G401 (cell line): ENCODE data around the gene COL8A2. TPM values are rescaled to one million over a fixed set of nuclear protein-coding genes. Genes with fewer than 3 reads are reported as not detected.

Source experiments
- DNase-seq: peaks from one replicate; pipeline ENCODE4 v3.0.0-alpha.2; 2015; ENCODE audit warnings: low spot score
- in situ Hi-C: cut with HindIII; loops from 2 replicates; pipeline ENCODE4 v1.10.0; 2016; ENCODE audit warnings: low sequenced_read_pairs, mixed read lengths
- total RNA-seq: library from RNA; depleted of rRNA; stranded (reverse); fragments of >200 nt; shearing (Covaris generic); gene quantifications from 2 replicates; pipeline ENCODE4 v1.2.3, GENCODE V29; 2014

Gene COL8A2
- total RNA-seq, 1 experiment from 2014 or later = 0.47 TPM

DNA sequence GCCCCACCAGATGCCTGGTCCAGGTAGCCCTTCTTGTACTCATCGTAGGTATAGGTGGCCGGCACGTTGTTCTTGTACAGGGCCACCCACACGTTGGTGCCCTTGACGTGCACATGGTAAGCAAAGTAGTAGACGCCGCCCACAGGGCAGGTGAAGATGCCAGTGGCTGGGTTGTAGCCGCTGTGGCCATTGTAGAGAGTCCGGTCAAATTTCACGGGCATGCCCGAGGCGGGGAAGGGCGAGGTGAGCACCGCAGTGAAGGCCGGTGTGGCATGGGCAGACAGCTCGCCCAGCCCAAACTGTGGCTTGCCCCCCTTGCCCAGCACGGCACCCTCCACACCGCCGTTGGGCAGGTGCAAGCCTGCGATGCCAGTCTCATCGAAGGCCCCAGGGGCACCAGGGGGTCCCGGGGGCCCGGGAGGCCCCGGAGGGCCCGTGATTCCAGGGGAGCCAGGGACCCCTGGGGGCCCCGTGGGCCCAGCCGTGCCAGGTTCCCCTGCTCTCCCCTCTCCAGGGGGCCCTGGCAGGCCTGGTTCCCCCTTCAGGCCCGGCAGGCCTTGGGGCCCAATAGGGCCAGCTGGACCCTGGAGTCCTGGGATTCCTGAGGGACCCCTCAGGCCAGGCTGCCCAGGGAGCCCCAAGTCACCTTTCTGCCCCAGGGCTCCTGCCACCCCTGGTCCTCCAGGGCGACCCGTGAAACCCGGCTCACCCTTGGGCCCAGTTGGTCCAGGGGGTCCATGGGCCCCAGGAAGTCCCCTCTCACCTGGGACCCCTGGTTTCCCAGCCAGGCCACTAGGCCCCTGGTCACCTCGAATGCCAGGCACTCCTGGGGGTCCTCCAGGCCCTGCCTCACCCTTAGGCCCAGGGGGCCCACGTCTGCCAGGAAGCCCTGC, 27.1 kb downstream of the COL8A2 start:
- in situ Hi-C loops = no loop called here
- DNase-seq = no peak

DNA sequence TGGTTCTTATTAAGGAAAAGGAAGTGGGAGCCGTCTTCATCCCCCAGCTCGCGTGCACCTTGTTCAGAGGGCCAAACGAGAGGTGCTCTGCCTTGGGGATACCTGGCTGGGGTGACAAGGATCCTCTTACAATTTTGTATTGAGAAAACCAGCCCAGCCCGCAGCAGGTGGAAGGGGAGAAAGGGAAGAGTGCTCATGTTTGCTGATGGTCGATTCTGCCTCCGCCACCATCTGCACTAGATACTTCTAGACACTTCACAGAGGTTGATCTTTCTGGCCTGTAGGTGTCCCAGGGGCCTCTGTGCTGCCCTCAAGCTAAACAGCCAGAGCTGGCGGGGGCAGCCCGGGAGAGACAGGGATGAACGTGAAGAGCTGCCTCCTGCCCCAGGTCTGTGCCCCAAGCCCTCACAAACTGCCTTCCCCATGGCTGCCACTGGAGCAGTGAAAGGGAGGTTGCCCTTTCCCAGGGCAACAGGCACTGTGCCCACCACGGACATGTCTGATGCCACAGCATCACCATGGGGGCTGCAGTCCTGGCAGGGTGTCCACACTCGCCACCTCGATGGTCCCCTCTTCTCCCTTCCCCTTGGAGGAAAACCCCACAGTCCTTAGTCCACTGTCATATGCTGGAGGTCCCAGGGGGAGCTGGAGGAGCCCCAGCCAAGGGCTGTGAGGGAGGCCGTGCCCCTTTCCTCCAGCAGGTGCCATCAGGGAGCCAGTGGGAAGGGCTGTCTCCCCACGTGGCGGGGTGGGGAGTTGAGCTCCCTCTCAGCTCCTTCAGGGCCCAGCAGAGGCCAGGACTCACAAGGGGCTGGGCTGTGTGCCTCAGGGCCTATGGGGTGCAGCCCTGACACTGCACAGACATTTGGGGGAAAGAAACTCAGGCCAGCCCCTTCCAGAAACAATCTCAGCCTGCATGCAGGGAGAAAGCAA, 28.3 kb downstream of the COL8A2 start:
- DNase-seq = no peak
- in situ Hi-C loops = no loop called here

DNA sequence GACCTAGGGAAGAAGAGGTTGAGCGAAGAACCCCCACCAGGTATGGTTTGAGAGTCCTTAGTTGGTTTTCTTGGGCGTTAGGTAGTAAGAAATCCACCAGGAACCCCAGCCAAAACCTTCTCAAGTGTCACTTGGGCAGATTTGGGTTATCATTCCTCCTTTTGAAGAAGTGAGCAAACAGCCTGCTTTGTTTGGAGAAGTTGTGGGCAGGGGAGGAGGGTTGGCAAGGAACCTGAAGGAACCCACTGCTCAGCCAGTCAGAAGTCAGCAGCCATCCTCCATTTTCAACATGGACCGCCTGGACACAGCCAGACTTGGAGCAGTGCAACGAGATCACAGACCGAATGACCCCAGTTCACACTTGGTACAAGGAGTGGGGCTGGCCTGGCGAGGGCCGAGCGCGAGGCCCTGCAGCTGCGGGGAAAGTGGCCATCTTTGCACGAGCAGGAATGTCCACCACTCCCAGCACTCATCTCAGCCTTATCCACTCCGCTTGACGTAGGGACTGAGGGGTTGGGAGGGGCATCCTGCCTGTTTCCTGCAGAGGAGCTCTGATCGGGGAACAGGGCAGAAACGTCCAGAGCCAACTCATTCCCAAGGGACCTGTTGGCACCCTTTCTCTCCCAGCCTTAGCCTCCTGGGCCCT, 29.1 kb downstream of the COL8A2 start:
- in situ Hi-C loops = no loop called here
- no peak for DNase-seq

DNA sequence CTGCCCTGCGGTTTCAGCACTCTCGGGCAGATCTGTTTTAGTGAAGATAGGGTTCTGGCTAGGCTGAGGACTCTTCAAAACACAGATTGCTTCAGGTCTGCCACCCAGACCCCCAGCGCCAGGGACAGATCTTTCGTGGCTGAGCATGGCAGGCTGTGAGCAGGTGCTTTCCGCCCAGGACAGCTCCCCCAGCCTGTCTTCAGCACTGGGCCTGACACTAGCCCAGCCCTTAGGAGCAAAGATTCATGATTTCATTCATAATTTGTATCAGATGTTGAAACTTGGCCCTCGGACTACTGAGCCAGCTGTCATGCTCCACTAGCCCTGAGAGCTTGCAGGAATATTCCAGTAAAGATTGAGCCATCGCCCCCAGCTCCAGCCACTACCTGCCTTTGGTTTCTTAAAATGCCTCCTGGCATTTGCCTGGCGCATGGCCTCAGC, 30.4 kb downstream of the COL8A2 start:
- DNase-seq = no peak
- in situ Hi-C loops = no loop called here

DNA sequence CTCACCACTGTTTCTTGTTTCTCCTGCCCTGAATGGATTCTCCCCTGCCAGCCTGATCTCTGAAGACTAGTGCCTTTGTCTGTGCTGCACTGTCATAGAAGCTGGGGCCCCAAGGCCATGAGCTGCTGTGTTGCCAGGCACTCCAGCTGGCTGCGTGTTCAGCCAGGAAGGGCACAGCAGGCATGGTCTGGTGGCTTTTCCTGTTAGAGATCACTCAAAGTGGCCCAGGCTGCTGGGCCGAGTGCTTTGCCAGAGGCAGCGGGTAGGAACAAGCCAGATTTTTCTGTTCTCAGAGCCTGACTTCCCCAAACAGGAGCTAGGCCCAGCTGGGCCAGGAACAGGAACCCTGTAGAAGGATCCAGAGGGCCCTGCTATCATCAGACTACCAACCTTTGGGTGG, 31.1 kb downstream of the COL8A2 start:
- in situ Hi-C loops = no loop called here
- DNase-seq = peak; percentile 90

- in situ Hi-C loops = no loop called here
- DNase-seq = no peak
Measured at GRCh38 chr1:36093226-36093625, 31.8 kb downstream of the COL8A2 start.

- in situ Hi-C loops = no loop called here
- DNase-seq = no peak
Measured at GRCh38 chr1:36092798-36093185, 32.2 kb downstream of the COL8A2 start.

DNA sequence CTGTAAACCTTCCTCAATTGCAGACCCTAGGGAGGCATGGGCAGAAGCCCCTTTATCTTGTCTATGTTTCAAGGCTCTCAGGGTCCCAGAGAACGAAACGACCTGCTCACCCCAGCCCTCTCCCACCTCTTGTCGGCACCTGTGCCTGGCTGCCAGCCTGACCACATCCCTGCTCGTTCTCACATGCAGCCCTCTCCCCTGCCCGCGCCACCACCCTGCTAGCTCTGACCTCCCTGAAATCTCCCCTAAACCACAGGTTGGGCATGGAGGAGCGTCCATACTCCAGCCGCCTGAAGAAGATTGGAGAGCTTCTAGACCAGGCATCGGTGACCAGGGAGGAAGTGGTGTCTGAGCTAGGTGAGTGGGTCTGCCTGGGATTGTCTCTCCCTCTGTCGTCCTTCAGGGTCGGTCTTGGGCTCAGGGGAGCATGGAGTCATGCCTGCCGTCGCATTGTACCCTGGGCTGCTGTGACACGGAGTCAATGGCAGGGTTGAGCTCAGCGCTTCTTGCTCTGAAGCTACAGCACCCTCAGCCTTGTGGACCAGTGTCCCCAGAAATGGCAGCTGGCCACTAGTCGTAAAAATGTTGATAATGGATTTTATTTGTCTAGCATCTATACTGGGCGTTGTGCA, 32.7 kb downstream of the COL8A2 start:
- in situ Hi-C loops = no loop called here

DNA sequence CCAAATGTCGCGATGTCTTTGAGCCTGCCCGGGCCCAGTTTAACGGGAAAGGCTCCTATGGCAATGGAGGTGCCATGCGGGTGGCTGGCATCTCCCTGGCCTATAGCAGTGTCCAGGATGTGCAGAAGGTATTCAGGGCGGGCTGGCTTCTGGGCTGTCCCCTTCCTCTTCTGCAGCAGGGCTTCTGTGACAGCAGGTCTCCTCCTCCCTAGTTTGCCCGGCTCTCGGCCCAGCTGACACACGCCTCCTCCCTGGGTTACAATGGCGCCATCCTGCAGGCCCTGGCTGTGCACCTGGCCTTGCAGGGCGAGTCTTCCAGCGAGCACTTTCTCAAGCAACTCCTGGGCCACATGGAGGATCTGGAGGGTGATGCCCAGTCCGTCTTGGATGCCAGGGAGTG, 33.3 kb downstream of the COL8A2 start:
- DNase-seq = no peak
- in situ Hi-C loops = no loop called here

More for the DNA sequence above, 32.7 kb downstream of the COL8A2 start:
- DNase-seq = no peak

- no peak for DNase-seq
- in situ Hi-C loops = no loop called here
Measured at GRCh38 chr1:36091141-36091540, 33.9 kb downstream of the COL8A2 start.

- DNase-seq = no peak
- in situ Hi-C loops = no loop called here
Measured at GRCh38 chr1:36089393-36090121, 35.5 kb downstream of the COL8A2 start.

DNA sequence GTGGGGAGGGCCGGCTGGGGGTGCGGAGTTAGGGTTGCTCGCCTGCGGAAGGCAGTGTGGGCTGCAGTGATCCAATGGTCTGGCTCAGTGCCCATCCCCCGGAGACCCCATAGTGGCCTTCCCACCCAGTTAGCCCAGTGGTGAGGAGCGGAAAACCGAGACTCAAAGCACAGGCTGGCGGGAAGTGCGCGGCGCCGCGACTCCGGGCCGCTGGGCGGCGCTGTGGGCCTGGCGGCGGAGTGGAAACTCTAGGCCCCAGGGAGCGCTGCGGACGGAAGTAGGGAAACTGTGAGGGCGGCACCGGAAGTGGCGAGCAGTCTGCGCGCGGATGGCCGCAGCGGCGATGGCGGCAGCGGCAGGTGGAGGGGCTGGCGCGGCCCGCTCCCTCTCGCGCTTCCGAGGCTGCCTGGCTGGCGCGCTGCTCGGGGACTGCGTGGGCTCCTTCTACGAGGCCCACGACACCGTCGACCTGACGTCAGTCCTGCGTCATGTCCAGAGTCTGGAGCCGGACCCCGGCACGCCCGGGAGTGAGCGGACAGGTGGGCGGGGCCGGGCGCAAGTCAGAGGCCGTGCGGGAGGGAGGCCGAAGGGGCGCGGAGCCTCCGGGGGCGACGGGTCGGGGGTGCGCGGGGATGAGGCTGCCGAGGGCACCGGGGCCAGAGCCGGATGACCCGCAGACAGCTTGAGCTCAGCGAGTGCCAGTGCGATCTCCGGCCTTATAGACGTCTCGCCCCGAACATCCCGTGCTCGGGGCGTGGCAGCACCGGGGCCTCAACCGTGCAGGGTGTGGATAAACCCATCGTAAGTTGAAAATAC, 36.2 kb downstream of the COL8A2 start, which contains the start of gene ADPRS:
Gene ADPRS (plus strand): TSS at position 316 of the 816 bp plus-strand sequence. CDS start 13 bp downstream, at position 329.
- in situ Hi-C loops = no loop called here
- DNase-seq = peak; percentile 86

GRCh38 chr1:36088265-36088576, 36.8 kb downstream of the COL8A2 start:
- no peak for DNase-seq
- in situ Hi-C loops = no loop called here

DNA sequence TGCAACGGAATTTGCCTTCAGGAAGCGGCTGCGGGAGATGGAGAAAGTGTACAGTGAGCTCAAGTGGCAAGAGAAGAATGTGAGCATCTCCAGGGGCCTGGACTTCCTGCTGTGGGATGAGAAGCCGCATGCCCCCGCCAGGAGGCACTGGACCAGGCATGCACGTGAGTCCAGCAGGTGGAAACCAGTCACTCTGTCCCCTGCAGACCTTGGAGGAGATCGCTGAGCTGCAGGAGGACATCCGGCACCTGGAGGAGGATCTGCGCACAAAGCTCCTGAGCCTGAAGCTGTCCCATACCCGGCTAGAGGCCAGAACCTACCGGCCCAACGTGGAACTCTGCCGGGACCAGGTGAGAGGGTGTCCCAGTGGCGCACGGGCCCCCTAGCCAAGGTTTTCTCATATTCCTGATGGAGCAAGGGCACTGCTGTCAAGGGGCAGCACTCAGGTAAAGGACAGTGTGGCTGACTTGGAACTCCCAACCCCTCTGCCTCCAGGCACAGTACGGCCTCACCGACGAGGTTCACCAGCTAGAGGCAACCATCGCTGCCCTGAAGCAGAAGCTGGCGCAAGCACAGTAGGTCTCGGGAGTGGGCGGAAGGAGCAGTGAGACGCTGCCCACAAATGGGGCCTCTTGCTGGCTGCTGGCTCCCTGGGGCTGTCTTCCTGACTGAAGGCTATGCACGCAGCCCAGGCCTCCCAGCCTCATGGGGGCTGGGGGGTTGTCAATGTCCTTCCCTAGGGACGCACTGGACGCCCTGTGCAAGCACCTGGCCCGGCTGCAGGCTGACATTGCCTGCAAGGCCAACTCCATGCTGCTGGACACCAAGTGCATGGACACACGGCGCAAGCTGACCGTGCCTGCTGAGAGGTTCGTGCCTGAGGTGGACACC, 37.5 kb downstream of the COL8A2 start:
- in situ Hi-C loops = no loop called here
- no peak for DNase-seq

- in situ Hi-C loops = no loop called here
- DNase-seq = no peak
Measured at GRCh38 chr1:36086529-36087232, 38.3 kb downstream of the COL8A2 start.
